Activated CD8-positive, alpha-beta memory T cell treated with anti-CD3 and anti-CD28 coated beads, Interleukin-2, amount 50 U/mL, for 4 hours (primary cell): ENCODE data around the gene TBC1D19.
"Not testable (repeated sequence)": the region's sequence is repeated elsewhere in the genome, so short reads cannot be mapped to it uniquely, and the experiment has no call there.

Experiments used
- DNase-seq: peaks from one replicate; pipeline ENCODE4 v3.0.0-alpha.2; 2020

TBC1D19 gene

GRCh38 chr4:26690506-26690905 lies 106.6 kb downstream of the TBC1D19 start:
- DNase-seq: no peak

- DNase-seq: no peak
Observed at GRCh38 chr4:26692014-26692726, 108.3 kb downstream of the TBC1D19 start.

- DNase-seq: not testable (repeated sequence)
Observed at GRCh38 chr4:26694131-26694530, 110.2 kb downstream of the TBC1D19 start.

- DNase-seq: no peak
Observed at GRCh38 chr4:26700110-26700509, 116.2 kb downstream of the TBC1D19 start.

- no peak for DNase-seq
Observed at GRCh38 chr4:26701095-26701494, 117.2 kb downstream of the TBC1D19 start.

- DNase-seq: no peak
Observed at GRCh38 chr4:26701786-26702227, 117.9 kb downstream of the TBC1D19 start.

- no peak for DNase-seq
Observed at GRCh38 chr4:26707342-26707741, 123.5 kb downstream of the TBC1D19 start.

- no peak for DNase-seq
Observed at GRCh38 chr4:26709246-26709645, 125.4 kb downstream of the TBC1D19 start.

- DNase-seq: no peak
Observed at GRCh38 chr4:26713563-26714151, 129.8 kb downstream of the TBC1D19 start.

- DNase-seq: no peak
Observed at GRCh38 chr4:26715636-26716242, 131.9 kb downstream of the TBC1D19 start.

- no peak for DNase-seq
Observed at GRCh38 chr4:26717332-26717731, 133.4 kb downstream of the TBC1D19 start.

- DNase-seq: no peak
Observed at GRCh38 chr4:26719954-26720552, 136.2 kb downstream of the TBC1D19 start.

- DNase-seq: no peak
Observed at GRCh38 chr4:26721685-26722084, 137.8 kb downstream of the TBC1D19 start.

- no peak for DNase-seq
Observed at GRCh38 chr4:26723216-26723615, 139.3 kb downstream of the TBC1D19 start.

- DNase-seq: no peak
Observed at GRCh38 chr4:26724534-26724933, 140.7 kb downstream of the TBC1D19 start.

GRCh38 chr4:26726655-26727387 lies 142.9 kb downstream of the TBC1D19 start:
- DNase-seq: no peak

- no peak for DNase-seq
Observed at GRCh38 chr4:26727844-26728243, 144.0 kb downstream of the TBC1D19 start.

GRCh38 chr4:26729027-26729426 lies 145.1 kb downstream of the TBC1D19 start:
- no peak for DNase-seq

- no peak for DNase-seq
Observed at GRCh38 chr4:26729547-26729946, 145.7 kb downstream of the TBC1D19 start.

GRCh38 chr4:26731351-26732035 lies 147.6 kb downstream of the TBC1D19 start:
- DNase-seq: no peak

GRCh38 chr4:26732356-26732755 lies 148.5 kb downstream of the TBC1D19 start:
- no peak for DNase-seq

GRCh38 chr4:26736621-26737020 lies 152.7 kb downstream of the TBC1D19 start:
- no peak for DNase-seq

GRCh38 chr4:26737385-26737784 lies 153.5 kb downstream of the TBC1D19 start:
- no peak for DNase-seq
